ENCODE results near the gene TEKT2. TPM values are rescaled to one million over a fixed set of nuclear protein-coding genes. Genes with fewer than 3 reads are reported as not detected.

TEKT2 gene
- total and polyA plus RNA-seq, 2 of the 4 experiments (the other 2 are of a cell fraction), result 0.18 TPM; not detected in 1

DNA sequence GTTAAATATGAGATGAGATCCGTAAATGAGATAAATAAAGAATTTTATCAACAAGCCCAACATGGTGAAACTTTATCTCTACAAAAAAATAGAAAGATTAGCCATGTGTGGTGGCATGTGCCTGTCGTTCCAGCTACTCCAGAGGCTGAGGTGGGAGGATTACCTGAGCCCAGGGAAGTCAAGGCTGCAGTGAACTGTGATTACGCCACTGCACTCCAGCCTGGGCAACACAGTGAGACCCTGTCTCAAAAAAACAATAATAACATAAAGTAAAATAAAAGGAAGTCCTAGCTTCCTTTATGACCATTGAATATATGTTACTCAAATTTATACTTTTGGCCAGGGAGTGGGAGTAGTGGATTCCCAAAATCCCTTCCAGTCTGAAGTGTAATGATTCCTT is 48.7 kb upstream of the TEKT2 start:
- H3K36me3 ChIP-seq (ENCODE audit: control insufficient read depth, insufficient read depth, low read length), result peaks cover 18% of the 10 kb centered on the region; the same call in 1 of the 2 replicates
- no peaks in the 10 kb centered on the region for H3K27me3 ChIP-seq (ENCODE audit: control insufficient read depth, insufficient read depth, low read length)
- H2AK9ac ChIP-seq (replicated peaks; ENCODE audit: low read depth, low read length, poor library complexity), result no peak overlapping the region
- H3K79me1 ChIP-seq (ENCODE audit: low read depth in 1 of 2, low read length in 2 of 2), result no peaks in the 10 kb centered on the region; a peak in 1 of 4 replicates
- no peak overlapping the region for H2AK5ac ChIP-seq (ENCODE audit: low read depth, low read length)
- H2BK20ac ChIP-seq (ENCODE audit: low read depth, low read length), result no peak overlapping the region
- ChIA-PET POLR2A (ENCODE audit: unreplicated experiment) (no interaction called here), CTCF (interaction anchor here (0.6 kb wide), 1 partner anchor 109 kb away, joined by 6 read pairs; no protein-coding TSS in a partner anchor)
- in situ Hi-C loops (cut with MboI; ENCODE audit: low sequenced_read_pairs), result no loop called here
- H3K14ac ChIP-seq (replicated peaks; ENCODE audit: low read depth, low read length), result no peak overlapping the region
- no peak overlapping the region for H4K5ac ChIP-seq (ENCODE audit: low read depth, low read length)
- no peak overlapping the region for H2BK15ac ChIP-seq (ENCODE audit: low read depth, low read length)
- DNase-seq (no peak), ATAC-seq (ENCODE audit: low read depth) (no peak)
- H4K91ac ChIP-seq (ENCODE audit: insufficient read depth, low read depth, low read length), result no peak overlapping the region
- no CpG with 5 or more reads among the region's 3 CpGs for WGBS, 2 experiments (ENCODE audit: extremely low coverage in 2 of 2, insufficient read length in 1 of 2)
- TF ChIP-seq CEBPB (IDR thresholded peaks at IDR 0.05; ENCODE audit: low read depth, low read length) (no peak), FOS (IDR thresholded peaks at IDR 0.05; ENCODE audit: low read depth, low read length) (no peak), NFE2L2 (IDR thresholded peaks at IDR 0.05; ENCODE audit: low read depth, low read length) (no peak), MAFK (IDR thresholded peaks at IDR 0.05; ENCODE audit: low read depth, low read length) (no peak)
- BruUV-seq (replicated peaks), result no TSS peak
- no peak overlapping the region for H2BK120ac ChIP-seq (ENCODE audit: low read depth, low read length)
- H3K4me3 ChIP-seq (ENCODE audit: insufficient read depth, low read depth, low read length), result no peak overlapping the region
- no peak overlapping the region for H3K4me2 ChIP-seq (ENCODE audit: low read depth, low read length)
- H2BK5ac ChIP-seq (ENCODE audit: low read depth, low read length, poor library complexity, severe bottlenecking), result no peak overlapping the region
- no peaks in the 10 kb centered on the region for H3K4me1 ChIP-seq (ENCODE audit: control insufficient read depth, insufficient read depth, low read length)
- no peak overlapping the region for H3K18ac ChIP-seq (ENCODE audit: low read depth, low read length)
- no peaks in the 10 kb centered on the region for H4K20me1 ChIP-seq (ENCODE audit: insufficient read depth, low read length)
- dilution Hi-C loops (cut with HindIII; ENCODE audit: low sequenced_read_pairs, unreplicated experiment), result no loop called here
- no peak overlapping the region for H3K23ac ChIP-seq (ENCODE audit: low read depth, low read length)
- no peak overlapping the region for H2AFZ ChIP-seq (replicated peaks; ENCODE audit: low read length, poor library complexity)
- intact Hi-C loops (cut with micrococcal nuclease), result no loop called here
- H3K27ac ChIP-seq (ENCODE audit: insufficient read depth, low read length), result no peak overlapping the region
- no peak overlapping the region for H3K4ac ChIP-seq (ENCODE audit: low read depth, low read length)
- H4K8ac ChIP-seq (ENCODE audit: low read depth in 2 of 2, low read length in 2 of 2), result no peak overlapping the region
- H3K9ac ChIP-seq (ENCODE audit: low read depth, low read length), result no peak overlapping the region
- H3K56ac ChIP-seq (ENCODE audit: extremely low read depth, insufficient read depth, low read length), result no peak overlapping the region
- no peaks in the 10 kb centered on the region for H3K9me1 ChIP-seq (ENCODE audit: insufficient read depth, low read length)
- no peaks in the 10 kb centered on the region for H3K9me3 ChIP-seq (ENCODE audit: control insufficient read depth, insufficient read depth, low read length)

All from IMR-90 (cell line).